Superior temporal gyrus (tissue), 1 donor: Measurements from ENCODE around the gene CLEC16A.
A peak's percentile ranks its signal among the peaks of the same experiment; 100 is the strongest.

Experiments
- DNase-seq: peaks from one replicate; pipeline ENCODE4 v3.0.0-alpha.2; 2016; ENCODE audit errors: extremely low spot score

CLEC16A gene

DNA sequence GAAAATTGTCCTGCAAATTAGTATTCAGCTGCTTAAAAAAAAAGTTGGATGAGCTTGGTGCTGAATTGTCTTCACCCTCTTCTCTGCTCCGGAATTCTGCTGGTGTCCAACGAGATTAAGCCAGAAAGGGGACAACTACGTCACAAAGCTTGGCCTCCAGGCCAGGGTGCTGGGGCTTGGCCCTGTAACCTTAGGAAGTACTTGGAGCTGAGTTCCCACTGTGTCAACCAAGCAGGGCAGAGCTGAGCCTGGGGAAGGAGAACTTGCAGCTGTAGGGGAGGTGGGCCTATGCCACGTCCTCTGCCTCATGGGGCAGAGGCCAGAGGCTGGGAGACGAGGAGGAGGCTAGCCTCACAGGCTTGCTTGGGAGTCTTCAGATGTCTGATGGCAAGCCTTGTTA lies 71.2 kb downstream of the CLEC16A start:
- no peak for DNase-seq

DNA sequence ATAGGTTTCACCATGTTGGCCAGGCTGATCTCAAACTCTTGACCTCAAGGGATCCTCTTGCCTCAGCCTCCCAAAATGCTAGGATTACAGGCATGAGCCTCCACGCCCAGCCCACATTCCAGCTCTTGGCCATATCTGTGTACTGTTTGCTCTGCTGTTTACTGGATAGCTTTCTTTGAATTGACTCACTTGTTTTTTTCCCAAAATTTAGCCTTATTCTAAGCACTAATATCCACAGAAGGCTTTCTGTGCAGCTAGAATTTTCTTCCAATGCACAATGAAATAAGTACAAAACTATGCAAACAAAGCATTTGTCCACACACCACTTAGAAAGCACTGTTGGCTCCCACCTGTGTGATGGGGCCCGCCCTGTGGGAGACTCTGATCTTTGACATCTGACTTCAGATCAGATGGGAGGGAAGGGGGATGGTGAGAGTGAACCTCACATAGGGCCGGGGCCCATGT lies 72.2 kb downstream of the CLEC16A start:
- no peak for DNase-seq

DNA sequence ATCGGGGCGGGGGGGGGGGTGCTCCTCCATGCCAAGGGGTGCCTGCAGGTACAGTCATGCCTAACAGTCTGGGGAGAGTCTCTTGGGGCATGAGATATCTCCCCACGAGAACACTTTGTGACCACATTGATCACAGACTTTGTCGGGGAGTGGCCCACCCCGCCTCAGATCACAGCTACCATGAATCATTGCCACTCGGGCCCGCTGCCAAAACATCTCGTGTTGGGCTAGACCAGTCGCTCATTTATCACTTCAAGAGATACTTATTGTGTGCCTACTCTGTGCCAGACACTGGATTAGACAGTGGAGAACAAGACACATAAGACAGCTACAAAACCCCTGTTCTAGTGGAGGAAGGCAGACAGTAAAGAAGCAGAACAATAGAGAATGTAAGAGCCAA lies 72.6 kb downstream of the CLEC16A start:
- DNase-seq, result peak; percentile 21

DNA sequence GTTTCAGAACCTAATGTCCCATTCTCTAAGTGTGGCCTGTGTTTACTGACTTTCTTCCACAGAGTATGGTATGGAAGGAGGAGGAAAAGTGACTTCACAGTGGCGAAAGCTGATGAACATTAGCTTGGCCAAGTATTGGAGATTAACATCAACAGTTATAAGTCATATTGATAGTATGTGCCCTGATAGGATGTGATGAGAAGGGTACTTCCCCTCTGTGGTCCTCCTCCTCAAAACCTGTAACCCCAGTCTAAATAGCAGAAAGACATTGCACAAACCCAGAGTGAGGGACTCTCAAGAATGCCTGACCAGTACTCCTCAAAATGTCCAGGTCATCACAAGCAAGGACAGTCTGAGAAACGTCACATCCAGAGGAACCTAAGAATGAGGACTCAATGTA lies 73.1 kb downstream of the CLEC16A start:
- no peak for DNase-seq

DNA sequence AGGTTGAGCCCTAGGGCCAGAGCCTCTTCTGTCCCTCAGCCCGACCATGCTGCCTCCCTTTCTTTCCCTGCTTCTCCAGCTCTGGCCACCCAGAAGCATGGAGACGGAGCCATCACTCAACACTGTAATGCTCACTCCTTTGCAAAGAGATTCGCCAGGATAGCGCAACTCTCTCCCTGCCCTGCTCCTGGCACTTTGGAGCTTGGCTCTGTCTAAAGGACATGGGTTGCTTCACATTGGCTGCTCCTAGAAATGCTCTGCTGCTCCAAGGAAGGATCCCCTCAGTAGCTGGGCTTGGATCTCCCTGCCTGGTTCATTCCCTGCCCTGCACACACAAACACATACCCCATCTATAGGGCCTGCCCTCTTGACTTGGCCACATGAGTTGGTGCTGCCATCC lies 76.0 kb downstream of the CLEC16A start:
- no peak for DNase-seq

DNA sequence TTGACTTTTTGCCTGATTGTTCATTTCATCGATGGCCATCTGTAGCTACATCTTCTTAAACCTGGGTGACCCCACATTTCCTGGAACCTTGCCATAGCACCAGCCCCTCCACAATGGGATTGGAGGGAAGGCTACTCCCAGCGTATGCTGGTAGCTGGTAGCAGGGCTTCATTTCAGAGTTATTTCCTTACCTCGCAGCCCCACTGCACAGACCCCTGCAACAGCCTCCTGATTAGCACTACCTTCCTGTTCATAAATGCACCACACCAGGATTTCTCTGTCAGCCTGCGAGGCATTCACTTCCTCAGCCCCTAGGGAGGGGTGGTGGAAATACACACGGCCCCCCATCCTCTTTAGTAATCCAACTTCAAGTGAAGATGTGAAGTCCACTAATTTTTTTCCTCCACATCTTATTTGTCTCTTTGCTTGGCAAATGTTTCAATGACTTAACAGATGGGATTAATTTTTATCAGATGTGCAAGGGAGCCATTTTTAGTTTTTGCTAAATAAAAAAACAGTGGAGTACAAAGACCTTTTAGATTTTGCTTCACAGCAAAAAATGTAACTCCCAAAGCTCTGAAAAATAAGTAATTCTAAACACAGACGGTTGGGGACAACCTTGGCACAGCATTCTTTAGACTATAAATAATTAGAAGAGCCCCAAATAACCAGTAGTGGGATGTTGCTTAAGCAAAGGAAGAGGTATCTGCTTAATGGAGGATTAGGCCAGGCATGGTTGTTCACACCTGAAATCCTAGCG lies 76.6 kb downstream of the CLEC16A start:
- DNase-seq, result no peak

DNA sequence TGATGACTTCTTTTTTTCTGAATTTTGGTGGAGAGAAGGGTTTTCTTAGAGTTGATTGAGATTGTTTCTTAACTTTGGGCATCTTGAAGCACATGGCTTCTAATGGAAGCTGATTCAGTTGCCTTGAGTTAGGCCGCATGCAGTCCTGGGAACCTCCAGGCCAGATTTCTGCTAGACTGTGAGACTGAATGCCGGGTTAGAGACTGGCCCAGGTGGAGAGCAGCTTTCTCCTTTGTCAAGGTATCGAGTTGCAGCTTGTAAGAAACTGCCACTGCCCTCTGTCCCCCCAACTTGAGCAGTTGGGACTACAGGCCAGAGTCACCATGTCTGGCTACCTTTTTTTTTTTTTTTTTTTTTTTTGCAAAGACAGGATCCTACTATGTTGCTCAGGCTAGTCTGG lies 77.6 kb downstream of the CLEC16A start:
- no peak for DNase-seq

DNA sequence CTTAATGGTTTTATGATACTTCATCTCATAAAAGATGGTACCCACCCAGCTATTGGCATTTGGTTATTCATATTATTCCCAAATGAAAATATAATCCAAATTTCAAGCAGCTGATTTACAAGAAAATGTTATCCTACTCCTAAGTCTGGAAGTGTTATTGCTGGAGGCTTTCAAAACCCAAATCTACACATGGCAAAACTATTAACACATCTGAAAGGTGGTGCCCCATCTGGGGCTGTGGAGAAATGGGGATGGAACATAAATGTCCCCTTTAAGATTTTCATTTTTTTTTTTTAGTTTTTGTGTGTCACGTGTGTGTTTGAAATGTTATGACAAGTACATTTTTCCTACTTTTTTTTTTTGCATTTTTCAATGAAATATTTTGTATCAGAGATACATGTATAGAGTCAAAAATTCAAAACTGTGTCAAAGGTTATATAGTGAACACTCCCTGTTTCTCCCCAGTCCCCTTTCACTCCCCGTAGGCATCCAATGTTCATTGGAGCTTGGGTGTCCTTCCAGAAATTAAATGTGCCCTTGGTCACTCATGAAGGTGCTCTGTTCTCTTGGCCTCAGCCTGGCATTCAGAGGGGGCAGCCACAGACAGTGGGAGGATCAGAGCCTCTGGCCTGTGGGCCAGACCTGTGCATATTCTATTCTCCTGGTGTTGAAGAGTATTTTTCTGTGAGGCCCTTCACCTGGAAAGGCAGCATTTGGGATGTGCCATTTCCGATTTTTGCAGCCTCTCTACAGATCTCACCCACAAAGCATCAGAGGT lies 79.1 kb downstream of the CLEC16A start:
- DNase-seq, result no peak

DNA sequence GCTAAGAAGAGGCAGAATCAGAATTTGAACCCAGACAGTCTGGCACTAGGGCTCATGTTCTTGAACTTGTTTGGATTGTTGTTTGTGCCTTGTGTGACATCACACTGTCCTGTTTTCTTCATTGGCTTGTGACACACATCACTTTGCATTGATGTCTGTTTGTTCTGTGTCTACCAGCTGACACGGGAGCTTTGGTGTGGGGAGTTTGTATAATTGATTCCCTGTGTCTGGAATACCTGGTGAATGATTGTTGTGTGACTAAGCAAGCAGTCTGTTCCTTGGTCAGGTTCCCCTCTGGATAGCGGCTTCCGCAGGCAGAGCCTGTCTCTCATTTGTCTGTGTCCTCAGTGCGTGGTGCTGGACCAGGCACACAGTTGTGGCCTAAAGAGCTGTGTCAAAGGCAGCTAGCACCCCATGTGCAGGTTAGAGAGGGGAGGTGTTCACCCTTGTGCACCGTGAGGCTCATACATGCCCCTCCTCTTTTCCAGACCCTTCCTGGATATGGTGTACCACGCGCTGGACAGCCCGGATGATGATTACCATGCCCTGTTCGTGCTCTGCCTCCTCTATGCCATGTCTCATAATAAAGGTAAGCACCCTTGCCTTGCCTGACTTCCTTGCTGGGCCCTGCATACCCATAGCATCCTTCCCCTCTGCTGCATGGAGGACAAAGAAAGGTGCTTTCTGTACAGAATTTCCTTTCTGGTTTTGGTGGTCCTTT lies 80.1 kb downstream of the CLEC16A start:
- DNase-seq, result no peak

DNA sequence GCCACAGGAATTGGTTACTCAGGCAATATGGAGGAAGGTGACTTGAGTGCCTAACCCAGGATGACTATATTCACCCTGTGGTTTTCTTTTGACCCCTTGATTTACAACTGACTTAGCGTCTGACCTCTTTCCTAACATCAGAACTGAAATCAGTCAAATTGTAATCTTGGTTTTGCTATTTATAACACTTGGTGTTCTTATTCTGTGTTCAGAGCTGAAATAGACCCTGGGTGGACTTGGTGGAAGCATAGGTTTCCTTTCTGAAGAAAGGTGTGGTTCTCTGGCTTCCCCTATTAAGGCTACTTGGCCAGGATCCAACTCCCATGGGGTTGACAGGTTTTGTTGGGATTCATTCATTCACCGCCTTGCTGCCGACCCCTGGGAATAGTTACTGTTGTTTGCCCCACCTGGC lies 80.8 kb downstream of the CLEC16A start:
- DNase-seq, result no peak

DNA sequence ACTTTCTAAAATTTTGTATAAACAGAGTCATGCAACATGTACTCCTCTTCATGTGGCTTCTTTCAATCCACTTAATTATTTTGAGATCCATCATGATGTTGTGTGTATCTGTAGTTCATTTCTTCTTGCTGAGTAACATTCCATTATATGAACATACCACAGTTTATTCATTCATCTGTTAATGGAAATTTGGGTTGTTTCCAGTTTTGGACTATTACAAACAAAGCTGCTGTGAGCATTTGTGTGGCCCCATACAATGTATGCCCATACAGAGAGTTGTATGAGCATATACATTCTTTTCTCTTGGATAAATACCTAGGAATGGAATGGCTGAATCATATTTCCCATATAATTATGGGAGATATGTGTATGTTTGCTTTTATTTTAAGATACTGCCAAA lies 85.6 kb downstream of the CLEC16A start:
- no peak for DNase-seq

DNA sequence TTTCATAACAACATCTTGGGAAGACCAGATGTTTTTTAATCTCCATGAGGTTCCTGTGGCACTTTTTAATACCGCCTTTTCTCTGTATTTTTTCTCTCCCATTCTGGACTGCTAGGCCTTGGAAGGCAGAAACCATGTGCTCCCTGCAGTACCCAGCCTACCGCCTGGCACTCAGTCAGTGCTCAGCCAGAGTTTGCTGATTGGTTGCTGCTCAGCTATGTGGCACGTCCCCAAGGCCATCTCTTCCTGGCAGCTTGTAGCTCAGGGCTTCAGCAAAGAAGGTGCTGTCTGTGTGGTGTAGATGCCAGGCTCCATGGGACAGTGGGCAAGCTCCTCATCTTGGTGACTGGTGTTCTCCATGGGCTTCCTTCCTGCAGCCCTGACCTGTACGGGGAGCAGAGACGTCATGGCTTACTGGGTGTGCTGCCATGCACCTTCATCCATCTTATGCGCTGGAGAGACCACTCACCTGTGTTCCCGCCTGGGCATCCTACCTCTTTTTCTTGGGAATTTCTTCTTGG lies 86.7 kb downstream of the CLEC16A start:
- DNase-seq, result no peak

DNA sequence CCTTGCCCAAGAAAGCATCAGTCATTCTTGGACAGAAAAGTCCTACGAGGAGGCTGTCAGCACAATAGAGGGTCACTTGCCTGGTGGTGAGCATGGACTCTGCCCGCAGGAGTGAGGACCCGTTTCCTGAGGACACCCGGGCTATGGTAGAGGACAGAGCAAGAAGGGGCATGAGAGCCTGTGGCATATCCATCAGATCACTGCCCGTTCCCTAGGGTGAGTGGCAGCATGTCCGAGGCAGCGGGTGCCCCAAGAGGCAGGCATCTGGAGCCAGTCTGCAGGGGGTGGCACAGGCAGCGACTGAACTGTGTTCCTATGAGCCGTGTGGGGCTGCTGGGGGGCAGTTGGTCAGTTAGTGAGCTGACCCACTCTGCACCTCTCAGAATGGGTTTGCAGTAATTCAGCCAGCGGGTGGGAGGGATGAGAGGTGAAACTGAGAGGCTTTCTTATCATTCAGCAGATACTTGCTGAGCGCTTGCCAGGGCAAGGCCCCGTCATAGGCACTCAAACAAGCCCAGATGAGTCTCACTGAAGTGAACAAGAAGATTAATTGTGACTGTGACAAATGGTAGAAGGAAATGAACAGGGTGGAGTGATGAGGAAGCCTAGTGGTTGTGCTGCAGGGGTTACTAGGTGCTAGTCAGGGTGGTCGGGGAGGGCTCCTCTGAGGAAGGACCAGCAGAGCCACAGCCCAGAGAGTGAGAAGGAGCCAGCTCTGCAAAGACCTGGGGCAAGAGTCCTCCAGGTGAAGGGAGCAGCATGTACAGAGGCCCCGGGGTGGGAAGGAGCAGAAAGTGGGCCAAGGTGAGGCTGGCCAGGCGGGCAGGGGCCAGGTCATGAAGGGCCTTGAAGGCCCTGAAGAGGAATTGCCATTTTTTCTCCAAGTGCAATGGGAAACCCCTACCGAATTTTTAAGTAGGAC lies 87.9 kb downstream of the CLEC16A start:
- no peak for DNase-seq

DNA sequence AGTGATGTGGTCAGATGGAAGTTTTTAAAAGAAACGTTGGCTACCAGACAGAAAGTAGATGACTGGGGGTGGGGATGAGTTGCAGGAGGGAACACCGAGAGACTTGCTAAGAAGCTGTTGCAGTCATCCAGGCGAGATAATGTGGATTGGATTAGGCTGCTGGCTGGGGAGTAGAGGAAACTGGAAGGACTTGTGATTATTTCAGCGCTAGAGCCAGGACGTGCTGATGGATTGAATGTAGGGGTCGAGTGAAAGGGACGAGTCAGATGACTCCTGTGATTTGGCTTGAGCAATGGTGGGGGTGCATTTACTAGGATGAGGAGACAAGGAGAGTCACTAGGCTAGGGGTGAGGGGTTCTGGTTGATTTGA lies 88.5 kb downstream of the CLEC16A start:
- no peak for DNase-seq

DNA sequence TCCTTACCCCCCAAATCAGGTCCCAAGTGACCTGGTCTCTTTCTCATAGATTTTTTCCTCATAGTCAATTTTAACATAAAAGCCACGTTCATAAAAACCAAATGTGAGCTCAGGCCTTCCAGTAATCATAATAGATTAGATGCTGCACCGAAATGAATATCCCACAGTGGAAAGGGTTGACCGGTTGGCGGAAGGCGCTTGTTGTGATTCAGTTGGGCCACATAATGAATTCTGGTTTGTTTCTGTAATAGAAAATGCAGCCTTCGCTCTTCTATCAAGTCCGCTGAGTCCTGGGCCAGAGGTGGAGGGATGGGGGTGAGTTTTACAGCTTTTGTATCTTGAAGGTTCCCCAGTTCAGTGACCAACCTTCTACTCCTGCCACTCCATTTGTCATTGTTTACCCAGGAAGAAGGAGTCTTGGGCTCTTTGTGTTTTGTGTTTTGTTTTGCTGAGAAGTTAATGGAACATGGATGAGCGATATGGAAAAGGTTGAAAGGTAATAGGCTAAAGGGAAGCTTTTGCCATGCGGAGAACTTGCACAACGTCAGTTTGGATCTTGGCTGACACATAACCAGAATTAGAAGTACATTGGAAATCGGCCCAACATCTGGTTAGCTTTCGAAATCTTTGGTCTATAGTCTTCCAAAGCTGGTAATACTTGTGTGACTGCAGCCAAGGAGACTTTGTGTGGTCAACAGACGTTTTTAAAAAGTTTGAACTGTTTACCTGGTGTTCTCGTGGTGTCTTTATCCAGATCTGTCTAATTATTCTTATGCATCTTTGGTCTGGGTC lies 89.5 kb downstream of the CLEC16A start:
- no peak for DNase-seq

DNA sequence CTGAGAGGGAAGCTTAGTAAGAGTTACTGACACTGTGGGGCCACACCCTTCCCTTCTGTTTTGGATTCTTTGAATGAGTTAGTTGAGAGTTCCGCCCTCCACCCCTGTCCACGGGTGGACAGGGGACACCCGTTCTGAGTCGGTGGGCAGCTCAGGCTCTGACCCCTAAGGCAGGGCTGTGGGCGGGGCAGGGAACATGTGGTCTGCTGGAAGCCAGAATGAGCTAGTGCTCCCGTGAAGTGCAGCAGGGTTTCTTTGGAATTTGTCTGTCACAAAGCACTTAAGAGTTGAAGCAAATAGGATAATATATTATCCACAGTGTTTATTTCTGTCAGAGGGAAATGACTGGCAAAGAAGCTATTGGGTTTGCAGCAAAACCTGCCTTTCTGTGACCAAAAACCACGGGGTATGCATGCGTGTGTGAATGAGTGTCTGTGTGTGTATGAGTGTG lies 90.1 kb downstream of the CLEC16A start:
- no peak for DNase-seq

DNA sequence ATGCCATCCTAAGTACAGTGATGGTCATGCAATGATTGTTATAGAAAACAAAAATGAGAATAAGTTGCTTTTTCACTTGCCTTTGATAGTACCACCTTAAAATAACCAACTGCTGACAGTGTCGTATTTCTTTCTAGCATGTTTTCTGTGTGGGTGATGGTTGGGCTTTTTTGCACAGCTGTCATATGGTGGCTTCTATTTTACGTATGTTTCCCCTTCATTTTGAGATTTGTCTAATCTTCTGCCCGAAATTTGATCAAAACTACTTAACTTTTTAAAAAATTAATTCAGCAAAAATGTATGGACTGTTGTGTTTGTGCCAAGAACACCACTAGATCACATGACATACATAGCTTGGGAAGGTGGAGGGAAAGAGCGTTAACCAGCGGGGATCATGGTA lies 90.7 kb downstream of the CLEC16A start:
- no peak for DNase-seq

DNA sequence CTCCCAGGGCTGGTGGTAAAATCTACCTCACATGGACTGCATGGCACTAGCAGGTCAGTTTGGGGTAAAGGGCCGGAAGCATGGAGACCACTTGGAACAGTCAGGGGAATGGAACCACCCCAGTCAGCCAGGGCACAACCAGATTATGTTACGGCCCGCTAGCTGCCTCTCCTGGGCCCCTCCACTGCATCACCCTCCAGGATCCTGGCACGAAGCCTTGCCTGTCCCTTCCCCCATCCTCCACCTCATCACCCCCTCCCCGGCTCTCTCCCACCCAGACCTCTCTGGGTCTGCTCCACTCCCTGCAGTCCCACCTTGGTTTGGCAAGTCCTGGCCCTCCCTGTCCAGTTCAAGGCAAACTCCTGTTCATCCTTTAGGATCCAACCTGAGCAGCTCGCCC lies 91.7 kb downstream of the CLEC16A start:
- DNase-seq, result no peak

DNA sequence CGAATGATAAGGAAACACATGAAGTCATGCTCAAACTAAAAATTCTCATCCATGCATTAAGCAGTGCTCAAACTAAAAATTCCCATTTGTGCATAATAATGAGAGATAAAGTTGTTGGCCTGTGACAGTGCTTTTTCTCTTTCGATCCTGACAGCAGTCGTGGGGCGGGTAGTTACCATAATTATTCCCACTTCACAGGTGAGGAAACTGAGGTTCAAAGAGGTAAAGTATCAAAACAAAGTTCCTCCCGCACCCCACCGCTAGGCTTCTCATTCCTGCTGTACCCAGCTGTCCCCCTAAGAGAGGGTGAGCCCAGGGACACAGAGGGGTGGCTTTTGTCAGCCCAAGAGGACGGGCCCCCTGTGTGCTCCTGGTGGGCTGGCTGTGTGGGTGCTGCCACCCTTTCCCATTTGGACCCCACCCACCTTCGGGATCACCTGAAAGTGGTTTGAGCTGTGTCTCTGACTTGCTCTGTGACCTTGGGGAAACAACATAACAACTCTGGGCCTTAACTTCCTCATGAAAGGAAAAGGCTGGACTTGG lies 92.6 kb downstream of the CLEC16A start:
- no peak for DNase-seq

DNA sequence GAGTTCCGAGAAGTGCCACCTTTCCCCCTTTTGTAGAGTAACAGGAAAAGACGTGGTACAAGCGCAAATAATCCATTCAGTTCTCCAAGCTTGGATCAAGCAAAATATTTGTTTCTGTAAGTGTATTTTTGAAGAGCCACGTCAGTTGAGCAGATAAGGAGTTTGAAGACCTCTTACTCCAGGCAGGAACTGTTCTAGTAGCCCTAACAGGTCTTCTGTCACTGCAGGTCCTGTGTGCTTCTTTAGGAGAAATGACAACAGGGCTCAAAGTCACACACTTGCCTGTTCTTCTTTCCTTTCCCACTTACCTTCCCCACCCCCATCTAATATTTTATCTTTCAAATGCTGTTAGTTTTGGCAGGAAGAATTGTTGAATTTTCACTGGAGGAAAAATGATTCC lies 93.9 kb downstream of the CLEC16A start:
- no peak for DNase-seq
